Activated T-helper 2 cell treated with anti-CD3 and anti-CD28 coated beads, Interferon-gamma antibody, Interleukin-2, Interleukin-4, amounts not matched to agents 10 μg/mL and 5 μg/mL and 100 μg/mL, durations not matched to agents 14 hours and 24 hours and 36 hours (primary cell): ENCODE results near the gene SCAMP1. TPM values are rescaled to one million over a fixed set of nuclear protein-coding genes. Genes with fewer than 3 reads are reported as not detected.

Experiments
- DNase-seq: peaks from one replicate; pipeline ENCODE4 v3.0.0; 2021; ENCODE audit warnings: low spot score
- H3K27ac Mint-ChIP-seq: one replicate; pipeline ENCODE4 v1.8.0; 2021; ENCODE audit warnings: mixed read lengths
- H3K27me3 Mint-ChIP-seq: one replicate; pipeline ENCODE4 v1.8.0; 2021; ENCODE audit warnings: low read depth, mixed read lengths
- H3K36me3 Mint-ChIP-seq: one replicate; pipeline ENCODE4 v1.8.0; 2021; ENCODE audit warnings: low read depth, mixed read lengths
- H3K4me1 Mint-ChIP-seq: one replicate; pipeline ENCODE4 v1.8.0; 2021; ENCODE audit warnings: low read depth, mixed read lengths
- H3K4me3 Mint-ChIP-seq: one replicate; pipeline ENCODE4 v1.8.0; 2021; ENCODE audit warnings: low read depth, mild to moderate bottlenecking, moderate library complexity, mixed read lengths
- H3K9me3 Mint-ChIP-seq: one replicate; pipeline ENCODE4 v1.8.0; 2021; ENCODE audit warnings: mixed read lengths
- intact Hi-C: fragments of 100-400 bp; cut with micrococcal nuclease; formaldehyde crosslinking; loops from one replicate; pipeline ENCODE4 v1.15.1; 2023
- total RNA-seq: library from RNA; stranded (reverse); gene quantifications from 2 replicates; pipeline ENCODE4 v1.2.3, GENCODE V29; 2022

SCAMP1 gene
- total RNA-seq, 1 donor from 2014 or later: 17.1 TPM

DNA sequence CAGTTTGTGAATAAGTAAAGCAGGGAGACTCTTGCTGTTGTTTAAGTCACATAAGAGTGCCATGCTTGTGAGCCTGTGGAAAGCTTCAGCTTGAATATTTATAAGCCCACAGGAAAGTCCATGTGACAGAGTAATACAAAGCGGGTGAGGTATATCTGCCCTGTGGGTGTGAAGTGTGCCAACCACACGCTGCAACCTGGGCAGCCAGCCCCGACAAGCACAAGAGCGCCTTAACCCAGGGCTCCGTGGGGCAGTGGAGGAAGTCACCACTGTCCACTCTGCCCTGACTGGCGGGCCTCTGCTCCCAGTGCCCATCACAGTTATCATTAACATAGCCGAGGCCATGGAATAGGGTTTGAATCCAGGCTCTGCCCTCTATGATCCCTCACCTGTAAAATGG, 132.2 kb downstream of the SCAMP1 start:
- Mint-ChIP-seq H3K4me3 (no peak overlapping the region), H3K4me1 (peaks cover 2% of the 10 kb centered on the region), H3K27me3 (no peaks in the 10 kb centered on the region), H3K27ac (no peak overlapping the region), H3K36me3 (no peaks in the 10 kb centered on the region), H3K9me3 (no peaks in the 10 kb centered on the region)
- DNase-seq: no peak
- intact Hi-C loops: no loop called here

- intact Hi-C loops: no loop called here
- Mint-ChIP-seq H3K9me3 (no peaks in the 10 kb centered on the region), H3K27ac (no peak overlapping the region), H3K4me1 (peaks cover 2% of the 10 kb centered on the region), H3K36me3 (no peaks in the 10 kb centered on the region), H3K27me3 (peaks cover 17% of the 10 kb centered on the region), H3K4me3 (no peak overlapping the region)
- no peak for DNase-seq
Observed at GRCh38 chr5:78495800-78496199, 135.4 kb downstream of the SCAMP1 start.

DNA sequence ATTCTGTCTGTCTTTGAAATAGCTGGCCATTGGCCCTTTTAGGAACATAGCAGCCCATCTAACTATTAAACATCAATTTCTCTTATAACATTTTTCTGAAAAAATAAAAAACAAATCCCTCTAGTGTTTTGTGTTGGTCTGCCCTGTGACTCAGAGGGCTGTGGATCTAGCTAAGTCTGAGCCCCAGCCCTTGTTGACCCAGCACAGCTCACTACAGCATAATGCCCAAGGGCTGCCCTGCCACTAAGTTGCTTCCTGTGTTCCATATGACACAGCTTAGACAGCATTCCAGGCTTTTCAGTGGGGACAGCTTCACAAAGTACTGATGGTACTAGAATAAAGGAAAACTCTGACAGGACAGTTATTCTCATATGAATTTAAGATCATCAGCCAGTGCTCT, 136.0 kb downstream of the SCAMP1 start:
- Mint-ChIP-seq H3K27ac (no peak overlapping the region), H3K27me3 (peaks cover 20% of the 10 kb centered on the region), H3K4me3 (no peak overlapping the region), H3K9me3 (no peaks in the 10 kb centered on the region), H3K4me1 (peaks cover 2% of the 10 kb centered on the region), H3K36me3 (no peaks in the 10 kb centered on the region)
- intact Hi-C loops: no loop called here
- no peak for DNase-seq

- H3K4me3 Mint-ChIP-seq: no peak overlapping the region
- peaks cover 33% of the 10 kb centered on the region for H3K27me3 Mint-ChIP-seq
- DNase-seq: no peak
- H3K4me1 Mint-ChIP-seq: peaks cover 2% of the 10 kb centered on the region
- H3K27ac Mint-ChIP-seq: no peak overlapping the region
- H3K9me3 Mint-ChIP-seq: no peaks in the 10 kb centered on the region
- H3K36me3 Mint-ChIP-seq: no peaks in the 10 kb centered on the region
- intact Hi-C loops: no loop called here
Observed at GRCh38 chr5:78497573-78498533, 137.4 kb downstream of the SCAMP1 start.

DNA sequence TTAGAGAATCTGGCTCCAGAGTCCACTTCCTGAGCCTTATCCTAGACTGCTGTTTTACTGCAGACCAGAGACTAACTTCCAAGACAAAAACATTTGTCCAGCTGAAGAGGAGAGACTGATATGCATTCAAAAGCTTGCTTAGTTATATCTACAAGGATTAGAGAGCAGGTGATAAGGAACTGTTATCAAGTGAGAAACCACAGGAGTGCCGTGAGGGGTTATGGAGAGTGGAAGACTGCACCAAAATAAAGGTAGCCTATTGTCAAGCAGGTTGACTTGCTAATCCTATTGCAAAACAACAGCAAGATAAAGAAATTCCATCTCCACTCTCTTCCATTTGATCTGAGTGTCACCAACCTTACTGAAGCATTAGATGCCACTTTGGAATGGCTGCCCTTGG, 139.1 kb downstream of the SCAMP1 start:
- no peak for DNase-seq
- peaks cover 37% of the 10 kb centered on the region for H3K27me3 Mint-ChIP-seq
- intact Hi-C loops: no loop called here

GRCh38 chr5:78500028-78500427, 139.6 kb downstream of the SCAMP1 start:
- H3K27me3 Mint-ChIP-seq: peaks cover 40% of the 10 kb centered on the region
- no peak for DNase-seq
- no peak overlapping the region for H3K27ac Mint-ChIP-seq
- intact Hi-C loops: no loop called here
- no peaks in the 10 kb centered on the region for H3K36me3 Mint-ChIP-seq
- peaks cover 2% of the 10 kb centered on the region for H3K4me1 Mint-ChIP-seq
- no peak overlapping the region for H3K4me3 Mint-ChIP-seq
- H3K9me3 Mint-ChIP-seq: no peaks in the 10 kb centered on the region

More for the DNA sequence above, 139.1 kb downstream of the SCAMP1 start:
- Mint-ChIP-seq H3K27ac (no peak overlapping the region), H3K4me3 (no peak overlapping the region), H3K9me3 (no peaks in the 10 kb centered on the region), H3K36me3 (no peaks in the 10 kb centered on the region), H3K4me1 (peaks cover 2% of the 10 kb centered on the region)

DNA sequence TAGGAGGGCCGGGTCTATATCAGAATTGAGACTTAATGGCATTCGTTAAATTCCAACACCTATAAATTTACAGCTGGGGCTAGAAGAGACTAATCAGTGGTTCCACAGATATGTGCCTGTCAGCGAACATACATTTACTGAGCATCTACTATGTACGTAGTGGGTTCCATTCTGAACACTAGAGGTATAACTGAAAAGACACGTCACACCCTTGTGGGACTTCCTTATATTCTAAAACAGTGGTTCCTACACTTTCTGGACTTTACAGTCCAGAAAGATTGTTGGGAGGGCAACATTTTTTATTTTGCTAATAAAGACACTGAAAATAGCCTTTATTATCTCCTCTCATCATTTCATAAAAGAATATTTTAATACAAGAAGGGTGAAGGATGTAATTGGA, 140.5 kb downstream of the SCAMP1 start:
- Mint-ChIP-seq H3K4me3 (no peak overlapping the region), H3K27ac (no peak overlapping the region), H3K4me1 (peaks cover 1% of the 10 kb centered on the region), H3K36me3 (no peaks in the 10 kb centered on the region), H3K27me3 (peaks cover 40% of the 10 kb centered on the region), H3K9me3 (no peaks in the 10 kb centered on the region)
- no peak for DNase-seq
- intact Hi-C loops: no loop called here

- Mint-ChIP-seq H3K27ac (no peak overlapping the region), H3K4me3 (no peak overlapping the region), H3K27me3 (peaks cover 44% of the 10 kb centered on the region), H3K4me1 (no peaks in the 10 kb centered on the region), H3K9me3 (no peaks in the 10 kb centered on the region), H3K36me3 (no peaks in the 10 kb centered on the region)
- intact Hi-C loops: no loop called here
- DNase-seq: no peak
Observed at GRCh38 chr5:78501411-78502352, 141.3 kb downstream of the SCAMP1 start.

- no peaks in the 10 kb centered on the region for H3K4me1 Mint-ChIP-seq
- DNase-seq: no peak
- intact Hi-C loops: no loop called here
- H3K4me3 Mint-ChIP-seq: no peak overlapping the region
- H3K36me3 Mint-ChIP-seq: no peaks in the 10 kb centered on the region
- no peaks in the 10 kb centered on the region for H3K9me3 Mint-ChIP-seq
- no peak overlapping the region for H3K27ac Mint-ChIP-seq
- peaks cover 64% of the 10 kb centered on the region for H3K27me3 Mint-ChIP-seq
Observed at GRCh38 chr5:78503958-78504653, 143.7 kb downstream of the SCAMP1 start.

- H3K27me3 Mint-ChIP-seq: peaks cover 64% of the 10 kb centered on the region
- H3K9me3 Mint-ChIP-seq: no peaks in the 10 kb centered on the region
- no peaks in the 10 kb centered on the region for H3K36me3 Mint-ChIP-seq
- H3K27ac Mint-ChIP-seq: no peak overlapping the region
- no peak for DNase-seq
- intact Hi-C loops: no loop called here
- H3K4me3 Mint-ChIP-seq: no peak overlapping the region
- H3K4me1 Mint-ChIP-seq: peaks cover 6% of the 10 kb centered on the region
Observed at GRCh38 chr5:78504704-78505677, 144.6 kb downstream of the SCAMP1 start.

GRCh38 chr5:78505860-78506259, 145.4 kb downstream of the SCAMP1 start:
- no peaks in the 10 kb centered on the region for H3K9me3 Mint-ChIP-seq
- H3K4me1 Mint-ChIP-seq: peaks cover 8% of the 10 kb centered on the region
- H3K27me3 Mint-ChIP-seq: peaks cover 63% of the 10 kb centered on the region

More at GRCh38 chr5:78505860-78506259, 145.4 kb downstream of the SCAMP1 start:
- H3K27ac Mint-ChIP-seq: no peak overlapping the region
- no peak overlapping the region for H3K4me3 Mint-ChIP-seq
- H3K36me3 Mint-ChIP-seq: no peaks in the 10 kb centered on the region
- intact Hi-C loops: no loop called here
- no peak for DNase-seq
